GM18502 (cell line): ENCODE results near the gene CLSTN1.
"Not testable (repeated sequence)": the region's sequence is repeated elsewhere in the genome, so short reads cannot be mapped to it uniquely, and the experiment has no call there.

Experiments used
- ATAC-seq: cut with Tn5 transposase; IDR thresholded peaks from one replicate; pipeline ENCODE4 v1.9.1; 2021; ENCODE audit warnings: mild to moderate bottlenecking; ENCODE audit not compliant: unreplicated experiment, poor library complexity

CLSTN1 gene

GRCh38 chr1:9803003-9803918 is 20.5 kb downstream of the CLSTN1 start:
- not testable (repeated sequence) for ATAC-seq

GRCh38 chr1:9801909-9802308 is 21.9 kb downstream of the CLSTN1 start:
- ATAC-seq, result no peak

GRCh38 chr1:9798236-9799130 is 25.3 kb downstream of the CLSTN1 start:
- no peak for ATAC-seq

- ATAC-seq, result no peak
These were observed 26.7 kb downstream of the CLSTN1 start for GRCh38 chr1:9797049-9797448.

GRCh38 chr1:9794081-9794480 is 29.7 kb downstream of the CLSTN1 start:
- no peak for ATAC-seq

- no peak for ATAC-seq
These were observed 30.5 kb downstream of the CLSTN1 start for GRCh38 chr1:9793291-9793690.

- ATAC-seq, result no peak
These were observed 31.4 kb downstream of the CLSTN1 start for GRCh38 chr1:9792156-9793042.

GRCh38 chr1:9789700-9790099 is 34.1 kb downstream of the CLSTN1 start:
- not testable (repeated sequence) for ATAC-seq

- ATAC-seq, result peak; percentile 75
These were observed 36.1 kb downstream of the CLSTN1 start for GRCh38 chr1:9787702-9788101.

GRCh38 chr1:9785406-9785805 is 38.4 kb downstream of the CLSTN1 start:
- no peak for ATAC-seq

GRCh38 chr1:9784508-9785133 is 39.1 kb downstream of the CLSTN1 start:
- ATAC-seq, result no peak

GRCh38 chr1:9782897-9783296 is 40.9 kb downstream of the CLSTN1 start:
- ATAC-seq, result no peak

- ATAC-seq, result no peak
These were observed 41.5 kb downstream of the CLSTN1 start for GRCh38 chr1:9782116-9782751.

GRCh38 chr1:9780554-9781110 is 43.1 kb downstream of the CLSTN1 start:
- ATAC-seq, result no peak

- no peak for ATAC-seq
These were observed 44.9 kb downstream of the CLSTN1 start for GRCh38 chr1:9778905-9779304.

GRCh38 chr1:9776685-9777084 is 47.1 kb downstream of the CLSTN1 start:
- ATAC-seq, result no peak

- no peak for ATAC-seq
These were observed 48.8 kb downstream of the CLSTN1 start for GRCh38 chr1:9774712-9775679.

GRCh38 chr1:9770298-9770697 is 53.5 kb downstream of the CLSTN1 start:
- ATAC-seq, result no peak
